Measurements from ENCODE around the gene TMEM95.

The TMEM95 gene

DNA sequence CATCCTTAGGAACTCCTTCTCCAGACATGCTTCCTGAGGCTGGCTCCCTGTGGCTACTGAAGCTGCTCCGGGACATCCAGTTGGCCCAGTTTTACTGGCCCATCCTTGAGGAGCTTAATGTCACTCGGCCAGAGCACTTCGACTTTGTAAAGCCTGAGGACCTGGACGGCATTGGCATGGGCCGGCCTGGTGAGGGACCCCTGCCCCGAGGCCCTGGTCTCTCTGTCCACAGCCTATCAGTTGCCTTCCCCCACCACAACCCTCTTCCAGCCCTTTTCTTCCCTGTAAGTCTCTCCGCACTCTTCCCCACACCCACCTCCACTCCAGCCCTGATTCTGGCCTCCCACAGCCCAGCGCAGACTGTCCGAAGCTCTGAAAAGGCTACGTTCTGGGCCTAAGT is 27.9 kb downstream of the TMEM95 start:
- no peak for FAIRE-seq

DNA sequence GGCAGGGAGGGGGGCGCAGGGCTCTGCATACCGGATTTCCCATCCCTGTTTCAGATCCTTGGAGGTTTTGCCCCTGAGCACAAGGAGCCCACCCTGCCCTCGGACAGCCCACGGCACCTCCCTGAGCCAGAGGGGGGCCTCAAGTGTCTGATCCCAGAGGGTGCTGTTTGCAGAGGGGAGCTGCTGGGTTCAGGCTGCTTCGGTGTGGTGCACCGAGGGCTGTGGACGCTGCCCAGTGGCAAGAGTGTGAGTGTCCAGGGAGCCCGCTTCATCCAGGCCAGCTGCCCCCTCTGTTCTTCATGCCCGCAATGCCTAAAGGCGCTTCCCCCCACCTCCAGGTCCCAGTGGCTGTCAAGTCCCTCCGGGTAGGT is 28.4 kb downstream of the TMEM95 start:
- FAIRE-seq = no peak

DNA sequence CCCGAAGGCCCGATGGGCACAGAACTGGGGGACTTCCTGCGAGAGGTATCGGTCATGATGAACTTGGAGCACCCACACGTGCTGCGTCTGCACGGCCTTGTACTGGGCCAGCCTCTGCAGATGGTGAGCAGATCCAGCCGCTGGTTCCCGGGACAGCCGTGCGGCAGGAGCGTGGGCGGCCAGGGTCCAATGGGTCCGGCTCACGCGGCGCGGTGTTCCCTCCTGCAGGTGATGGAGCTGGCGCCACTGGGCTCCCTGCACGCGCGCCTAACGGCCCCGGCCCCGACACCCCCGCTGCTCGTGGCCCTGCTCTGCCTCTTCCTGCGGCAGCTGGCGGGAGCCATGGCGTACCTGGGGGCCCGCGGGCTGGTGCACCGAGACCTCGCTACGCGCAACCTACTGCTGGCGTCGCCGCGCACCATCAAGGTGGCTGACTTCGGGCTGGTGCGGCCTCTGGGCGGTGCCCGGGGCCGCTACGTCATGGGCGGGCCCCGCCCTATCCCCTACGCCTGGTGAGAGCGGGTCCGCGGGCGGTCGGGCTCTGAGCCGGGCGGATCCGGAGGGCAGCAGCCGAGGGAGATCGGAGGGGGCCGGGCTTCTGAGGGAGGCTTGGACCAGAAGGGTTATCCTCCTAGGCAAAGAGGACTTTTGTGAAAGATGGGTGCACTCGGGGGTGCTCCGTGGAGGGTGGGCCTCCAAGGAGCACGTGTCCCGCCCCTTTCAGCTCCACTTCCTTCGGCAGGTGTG is 29.0 kb downstream of the TMEM95 start:
- no peak for FAIRE-seq

DNA sequence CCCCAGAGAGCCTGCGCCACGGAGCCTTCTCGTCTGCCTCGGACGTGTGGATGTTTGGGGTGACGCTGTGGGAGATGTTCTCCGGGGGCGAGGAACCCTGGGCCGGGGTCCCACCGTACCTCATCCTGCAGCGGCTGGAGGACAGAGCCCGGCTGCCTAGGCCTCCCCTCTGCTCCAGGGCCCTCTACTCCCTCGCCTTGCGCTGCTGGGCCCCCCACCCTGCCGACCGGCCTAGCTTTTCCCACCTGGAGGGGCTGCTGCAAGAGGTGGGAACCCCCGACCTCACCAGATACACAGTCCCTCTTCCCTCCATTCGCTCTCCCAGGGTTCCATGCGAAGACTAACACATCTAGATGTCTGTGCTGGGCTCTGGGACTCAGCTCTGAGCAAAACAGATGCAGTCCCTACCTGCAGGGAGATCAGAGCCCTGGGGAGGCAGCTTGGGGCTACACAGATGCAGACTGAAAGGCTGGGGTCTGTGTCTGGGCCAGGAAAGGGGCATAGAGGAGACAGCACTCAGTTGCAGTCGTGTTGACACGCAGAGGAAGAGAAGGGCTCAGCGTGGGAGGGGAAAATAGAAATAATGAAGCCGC is 29.6 kb downstream of the TMEM95 start:
- no peak for FAIRE-seq

DNA sequence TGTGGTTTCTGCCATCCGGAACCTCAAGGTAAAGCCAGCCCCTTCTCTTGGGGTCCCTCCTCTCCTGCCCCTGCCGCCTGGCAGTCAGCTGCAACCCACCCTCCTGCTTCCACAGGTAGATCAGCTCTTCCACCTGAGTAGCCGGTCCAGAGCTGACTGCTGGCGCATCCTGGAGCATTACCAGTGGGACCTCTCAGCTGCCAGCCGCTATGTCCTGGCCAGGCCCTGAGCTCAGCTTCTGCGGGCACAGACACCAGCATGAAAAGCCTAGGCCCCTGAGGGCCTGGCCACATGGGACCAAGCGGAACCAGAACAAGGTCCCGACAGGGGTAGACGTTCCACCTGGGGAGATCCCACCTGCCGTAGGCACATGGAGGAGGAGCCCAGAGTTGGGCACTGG is 33.9 kb downstream of the TMEM95 start:
- FAIRE-seq = no peak

DNA sequence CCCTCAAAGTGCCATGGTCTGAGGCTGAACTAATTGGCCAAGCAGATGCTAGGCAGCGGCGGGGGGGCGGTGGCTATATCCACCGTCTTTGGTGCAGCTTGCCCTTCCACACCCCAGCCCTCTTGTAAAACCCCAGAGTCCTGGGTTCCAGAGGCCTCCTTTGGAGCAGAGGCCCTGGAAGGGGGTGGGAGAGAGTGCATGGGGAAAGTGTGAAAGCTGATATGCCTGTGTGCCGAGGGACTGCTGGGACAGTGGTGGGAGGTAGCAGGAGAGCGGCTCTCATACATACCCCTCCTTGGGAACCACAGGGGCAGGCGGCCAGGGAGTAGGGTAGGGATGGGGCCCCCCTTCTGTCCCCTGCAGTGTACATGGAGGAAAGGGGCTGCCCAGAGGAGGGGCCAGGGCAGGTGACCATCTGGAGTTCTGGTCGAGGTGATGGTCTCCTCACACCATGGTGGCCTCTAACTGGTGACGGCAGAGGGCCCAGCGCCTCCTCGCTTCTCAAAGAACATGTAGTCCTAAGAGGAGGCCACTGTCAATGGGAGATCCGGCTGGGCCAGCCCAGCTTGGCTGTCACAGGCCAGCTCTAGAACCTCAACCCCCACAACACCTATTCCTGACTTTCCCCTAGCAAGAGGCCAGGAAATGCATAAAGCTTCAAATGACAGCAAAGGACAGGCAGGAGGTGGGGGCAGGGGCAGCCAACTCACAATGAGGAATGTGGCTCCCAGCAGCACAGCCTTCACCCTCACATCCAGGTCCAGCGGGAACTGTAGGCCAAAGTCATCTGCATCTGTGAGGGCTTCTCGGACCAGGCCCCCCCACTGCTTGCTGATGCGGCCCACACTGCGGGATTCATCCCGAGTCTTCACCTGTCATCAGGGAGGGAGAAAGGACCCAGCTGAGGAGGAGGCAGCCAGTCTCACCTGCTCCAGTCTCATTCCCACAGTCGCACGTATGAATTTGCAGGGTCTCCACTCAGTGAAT is 35.3 kb downstream of the TMEM95 start:
- FAIRE-seq = no peak

DNA sequence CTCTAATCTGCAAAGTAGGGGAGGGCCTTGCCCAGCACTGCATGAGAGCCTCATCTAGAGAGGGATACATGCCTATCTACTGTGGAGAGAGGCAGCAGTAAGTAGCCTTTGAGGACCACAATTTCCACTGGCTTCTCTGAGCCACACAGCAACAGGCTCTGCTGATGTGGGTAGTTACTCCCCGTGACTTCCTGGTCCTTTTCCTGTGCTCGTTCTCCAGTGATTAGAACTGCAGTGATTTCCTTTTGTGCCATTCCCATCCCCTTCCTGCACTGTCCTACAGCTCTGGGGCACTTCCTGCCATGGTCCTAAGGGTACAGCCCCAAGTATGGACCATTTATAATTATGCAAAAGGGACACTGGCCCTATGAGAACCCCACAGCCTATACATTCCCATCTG is 36.4 kb downstream of the TMEM95 start:
- no peak for FAIRE-seq

DNA sequence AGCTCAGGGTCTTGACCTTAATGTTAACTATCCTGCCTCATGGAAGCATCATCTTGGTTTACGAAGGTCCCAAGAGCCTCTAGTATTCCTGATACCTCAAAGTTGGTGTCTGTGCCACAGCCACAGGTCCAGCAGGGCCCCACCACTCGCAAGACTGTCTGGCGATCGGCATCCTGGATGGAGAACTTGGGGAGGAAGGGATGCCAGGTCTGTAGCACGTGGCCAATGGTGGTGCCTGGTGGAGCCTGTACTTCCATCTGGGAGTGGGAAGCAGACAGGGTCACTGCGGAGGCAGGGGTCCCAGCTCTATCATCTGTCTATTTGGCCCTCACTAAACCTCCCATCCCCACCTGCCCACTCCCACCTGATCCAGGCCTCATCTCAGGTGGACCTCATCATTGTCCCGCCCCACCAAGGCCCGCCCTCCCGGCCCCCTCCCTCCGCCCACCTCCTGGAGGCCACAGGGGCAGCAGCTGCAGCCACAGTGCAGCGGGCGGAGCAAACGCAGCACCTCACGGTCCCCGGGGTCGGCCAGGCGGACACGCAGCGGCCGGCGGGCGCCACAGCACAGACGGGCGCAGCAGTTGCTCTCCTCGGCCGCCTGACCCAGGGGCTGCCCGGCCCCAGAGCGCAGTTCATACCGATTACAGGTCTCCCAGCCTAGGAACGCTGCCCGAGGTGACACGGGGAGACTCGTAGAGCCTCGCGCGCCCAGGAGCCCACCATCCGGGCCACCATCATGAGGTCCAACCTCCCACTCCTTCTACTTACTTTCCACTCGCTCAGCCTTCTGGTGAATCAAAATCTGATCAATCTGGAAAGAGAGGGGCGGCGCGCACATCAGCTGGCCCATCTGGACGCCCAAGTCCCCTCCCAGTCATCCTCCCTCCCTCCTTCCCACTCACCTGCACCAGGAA is 38.0 kb downstream of the TMEM95 start:
- no peak for FAIRE-seq

DNA sequence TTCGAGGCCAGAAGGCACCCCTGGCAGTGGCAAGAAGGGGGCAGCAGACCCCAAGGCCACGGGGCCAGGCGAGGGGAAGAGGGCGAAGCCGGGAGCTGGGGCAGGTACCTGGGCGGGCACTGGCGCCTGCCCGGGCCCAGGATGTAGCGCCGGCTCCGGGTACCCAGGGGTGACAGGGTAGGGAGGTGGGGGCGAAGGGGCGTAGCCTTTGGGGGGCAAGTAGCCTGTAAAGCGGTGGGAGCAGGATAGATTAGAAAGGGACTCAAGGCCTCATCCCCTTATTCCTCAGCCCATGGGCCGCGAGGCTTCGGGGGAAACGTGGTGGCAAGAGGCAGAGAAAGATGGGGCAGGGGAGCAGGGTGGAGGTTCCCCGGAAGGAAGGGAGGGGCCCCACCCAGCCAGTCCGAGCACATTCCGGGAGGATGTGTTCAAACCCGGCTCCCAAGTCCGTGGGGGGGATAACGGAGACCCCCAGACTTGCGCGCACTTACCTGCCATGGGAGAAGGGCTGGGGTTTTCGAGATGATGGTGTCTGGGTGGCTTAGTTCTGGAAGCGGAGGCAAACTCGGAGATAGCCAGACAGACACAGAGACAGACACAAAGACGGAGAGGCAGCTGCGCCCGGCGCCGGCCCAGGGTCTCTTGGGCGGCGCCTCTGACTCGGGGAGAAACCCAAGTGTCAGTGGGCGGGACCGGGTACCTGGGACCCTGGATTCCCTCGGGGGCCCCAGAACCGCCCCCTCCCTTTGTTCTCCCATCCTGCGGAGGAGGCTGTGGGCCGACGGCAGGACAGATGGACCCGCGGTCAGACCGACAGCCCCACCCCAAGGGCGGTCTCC is 38.9 kb downstream of the TMEM95 start:
- no peak for FAIRE-seq

DNA sequence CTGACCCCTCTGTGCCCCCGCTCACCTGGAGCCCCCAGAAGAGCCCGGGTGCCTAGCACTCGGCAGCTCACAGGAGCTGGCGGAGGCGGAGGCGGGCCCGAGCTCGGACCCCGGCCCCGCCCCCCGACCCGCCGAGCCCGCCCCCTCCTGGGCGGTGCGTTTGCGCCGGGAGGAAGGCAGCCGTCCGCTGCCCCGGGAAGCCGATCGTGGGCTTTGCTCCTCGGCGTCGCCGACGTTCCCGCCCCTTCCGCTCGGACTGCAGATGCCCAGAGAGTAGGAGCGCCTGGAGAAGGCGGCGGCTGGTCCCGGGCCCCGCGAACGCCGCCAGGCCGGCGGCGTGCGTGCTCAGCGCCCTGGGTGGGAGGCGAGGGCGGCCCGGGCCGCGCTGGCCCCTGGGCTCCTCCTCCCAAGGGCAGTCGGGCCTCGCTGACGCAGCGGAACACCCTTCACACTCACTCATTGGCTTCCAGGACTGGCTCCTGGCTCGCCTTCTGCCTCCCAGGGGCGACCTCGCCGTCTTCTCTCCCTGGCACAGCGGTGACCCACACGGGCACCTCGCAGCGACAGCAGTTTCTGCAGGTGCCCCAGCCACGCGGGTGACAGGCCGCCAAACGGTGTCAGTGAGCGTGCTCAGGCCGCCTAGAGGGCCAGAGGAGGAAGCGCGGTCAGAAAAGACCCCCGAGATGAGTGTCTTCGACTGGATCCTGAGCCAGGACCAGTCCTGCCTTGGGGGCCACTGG is 39.7 kb downstream of the TMEM95 start, which contains the start of gene PLSCR3:
PLSCR3 (minus strand) TSS at position 74 of the 740 bp plus-strand sequence. CDS start 415 bp downstream, outside the sequence.
- no peak for FAIRE-seq

DNA sequence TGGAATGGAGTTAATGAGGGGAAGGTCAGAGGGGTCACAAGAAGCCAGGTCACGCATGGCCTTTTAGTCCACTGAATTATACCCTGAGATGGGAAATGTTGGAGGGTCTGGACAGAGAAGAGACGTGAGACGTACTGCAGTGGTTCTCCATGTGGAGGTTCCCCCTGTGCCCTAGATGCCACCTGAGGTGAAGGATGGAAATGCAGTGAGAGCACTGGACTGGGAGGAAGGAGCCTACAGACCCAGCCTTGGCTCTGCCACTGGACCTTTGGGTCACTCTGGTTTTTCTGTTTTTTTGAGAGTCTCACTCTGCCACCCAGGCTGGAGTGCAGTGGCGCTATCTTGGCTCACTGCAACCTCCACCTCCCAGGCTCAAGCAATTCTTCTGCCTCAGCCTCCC is 41.2 kb downstream of the TMEM95 start:
- no peak for FAIRE-seq

DNA sequence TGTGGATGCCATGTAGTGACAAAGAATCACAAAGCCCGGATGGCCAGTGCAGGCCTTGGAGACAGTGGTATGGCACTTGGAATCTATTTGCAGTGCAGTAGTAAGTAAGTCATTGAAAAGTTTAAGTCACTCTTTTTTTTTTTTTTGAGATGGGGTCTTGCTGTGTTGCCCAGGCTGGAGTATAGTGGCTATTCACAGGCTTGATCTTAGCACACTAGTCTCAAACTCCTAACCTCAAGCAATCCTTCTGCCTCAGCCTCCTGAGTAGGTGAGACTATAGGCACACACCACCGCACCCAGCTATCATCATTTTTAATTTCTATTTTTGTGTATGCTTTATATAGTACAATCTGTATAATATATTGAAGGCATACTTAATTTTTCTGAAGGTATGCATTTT is 43.7 kb downstream of the TMEM95 start:
- FAIRE-seq = no peak

DNA sequence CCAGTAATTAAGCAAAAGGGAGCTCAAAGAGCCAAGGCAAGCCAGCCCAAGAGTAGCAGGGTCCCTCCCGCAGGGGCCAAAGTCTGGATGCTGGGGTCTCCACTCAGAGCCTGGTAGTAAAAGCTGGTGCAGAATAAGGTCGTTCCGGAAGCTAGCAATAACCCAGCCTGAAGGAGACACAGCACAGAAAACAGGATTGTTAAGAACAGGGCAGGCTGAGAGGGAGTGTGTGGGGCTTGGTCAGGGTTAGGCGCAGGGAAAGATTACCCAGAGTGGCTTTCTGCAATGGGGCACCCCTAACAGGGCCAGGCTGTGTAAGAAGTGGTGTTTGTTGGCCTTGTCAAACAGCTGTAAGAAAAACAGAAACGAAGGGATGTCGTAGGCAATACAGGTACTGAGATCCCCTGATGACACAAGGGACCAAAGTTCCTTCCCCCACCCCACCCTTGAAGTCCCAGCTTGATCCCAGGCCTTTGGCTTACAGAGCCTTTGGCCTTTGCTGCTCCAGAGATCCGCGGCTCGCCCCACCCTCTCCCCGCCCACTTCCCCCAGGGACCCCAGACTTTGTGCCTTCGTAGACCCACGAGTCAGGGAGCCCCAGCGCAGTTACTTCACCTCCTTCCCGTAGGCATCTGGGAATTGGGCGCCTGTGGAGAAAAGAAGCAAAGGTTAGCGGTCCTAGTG is 48.2 kb downstream of the TMEM95 start:
- FAIRE-seq = no peak

DNA sequence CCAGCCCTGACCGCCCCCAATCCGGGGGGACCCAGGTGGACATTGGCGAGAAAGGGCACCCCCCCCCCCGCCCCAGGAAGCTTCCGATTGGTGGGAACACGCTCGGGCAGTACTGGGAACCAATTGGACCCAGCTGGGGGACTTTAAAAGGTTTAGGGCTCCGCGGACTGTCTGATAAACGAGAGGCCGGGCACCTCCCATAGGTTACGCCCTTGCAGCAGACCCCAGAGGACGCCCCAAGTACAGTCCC is 48.7 kb downstream of the TMEM95 start:
- no peak for FAIRE-seq

DNA sequence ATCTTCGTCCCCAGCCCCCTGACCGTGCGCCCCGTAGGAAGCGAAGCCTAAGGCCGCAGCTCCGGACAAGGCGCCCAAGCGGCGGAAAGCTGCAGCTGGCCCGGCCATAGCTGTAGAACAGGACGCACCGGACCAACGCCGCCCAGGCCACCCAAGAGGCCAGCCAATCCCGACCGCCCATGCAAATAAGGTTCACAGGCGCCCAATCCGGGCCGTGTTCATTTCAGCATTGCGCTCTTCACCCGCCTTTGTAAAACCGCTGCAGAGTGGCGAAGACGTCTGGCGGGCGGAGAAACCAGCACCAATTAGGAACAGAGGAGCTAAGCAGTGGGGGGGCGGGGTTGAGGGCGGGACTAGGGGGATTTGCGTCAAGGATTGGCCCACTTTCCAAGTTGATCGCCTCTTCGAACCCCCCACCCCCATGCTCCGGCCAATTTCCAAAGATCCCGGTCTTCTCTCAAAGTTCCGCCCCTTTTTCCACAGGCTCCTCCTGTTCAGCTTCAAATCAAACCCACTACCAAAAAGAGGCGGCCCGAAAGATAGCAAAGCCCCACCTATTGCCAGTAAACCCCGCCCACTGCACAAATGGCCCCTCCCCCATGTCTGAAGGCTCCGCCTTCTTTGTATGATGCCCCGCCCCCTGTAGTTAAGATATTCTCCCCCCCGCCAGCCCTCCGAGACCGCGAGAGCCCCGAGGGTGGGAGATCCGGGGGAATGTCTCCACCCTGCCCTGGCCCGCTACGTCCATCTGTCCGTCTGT is 49.2 kb downstream of the TMEM95 start, which contains the start of gene TMEM256:
TMEM256 (minus strand) TSS at position 121 of the 760 bp plus-strand sequence; CDS start at position 108, 13 bp downstream.
- peak; percentile 99 for FAIRE-seq

DNA sequence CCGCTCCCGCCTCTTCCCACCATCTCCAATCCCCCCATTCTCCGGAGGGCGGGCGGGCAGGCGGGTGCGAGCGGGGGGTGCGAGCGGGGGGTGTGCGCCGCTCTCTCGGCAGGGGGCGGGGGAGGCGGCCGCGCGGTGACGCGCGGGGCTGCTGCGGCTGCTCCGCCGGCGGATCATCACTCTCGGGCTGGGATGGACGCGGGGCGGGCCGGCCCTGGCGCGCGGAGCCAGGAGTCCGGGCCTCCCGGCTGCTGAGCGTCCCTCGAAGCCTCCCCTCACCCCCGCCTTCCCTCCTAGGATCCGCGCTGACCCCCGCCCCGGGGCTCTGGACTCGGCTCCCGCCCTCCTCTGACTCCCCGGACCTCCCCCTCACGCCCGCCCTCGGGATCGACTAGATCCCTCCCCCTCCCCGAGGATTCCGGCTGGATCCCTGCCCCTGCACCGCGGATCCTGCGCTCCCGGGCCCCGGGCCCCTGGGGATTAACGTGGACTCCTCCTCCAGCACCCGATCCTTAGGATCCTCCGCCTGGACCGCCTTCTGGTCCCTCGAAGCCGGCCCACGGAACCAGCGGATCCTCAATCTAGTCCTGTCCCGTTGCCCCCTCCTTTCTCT is 49.9 kb downstream of the TMEM95 start:
- FAIRE-seq = no peak

DNA sequence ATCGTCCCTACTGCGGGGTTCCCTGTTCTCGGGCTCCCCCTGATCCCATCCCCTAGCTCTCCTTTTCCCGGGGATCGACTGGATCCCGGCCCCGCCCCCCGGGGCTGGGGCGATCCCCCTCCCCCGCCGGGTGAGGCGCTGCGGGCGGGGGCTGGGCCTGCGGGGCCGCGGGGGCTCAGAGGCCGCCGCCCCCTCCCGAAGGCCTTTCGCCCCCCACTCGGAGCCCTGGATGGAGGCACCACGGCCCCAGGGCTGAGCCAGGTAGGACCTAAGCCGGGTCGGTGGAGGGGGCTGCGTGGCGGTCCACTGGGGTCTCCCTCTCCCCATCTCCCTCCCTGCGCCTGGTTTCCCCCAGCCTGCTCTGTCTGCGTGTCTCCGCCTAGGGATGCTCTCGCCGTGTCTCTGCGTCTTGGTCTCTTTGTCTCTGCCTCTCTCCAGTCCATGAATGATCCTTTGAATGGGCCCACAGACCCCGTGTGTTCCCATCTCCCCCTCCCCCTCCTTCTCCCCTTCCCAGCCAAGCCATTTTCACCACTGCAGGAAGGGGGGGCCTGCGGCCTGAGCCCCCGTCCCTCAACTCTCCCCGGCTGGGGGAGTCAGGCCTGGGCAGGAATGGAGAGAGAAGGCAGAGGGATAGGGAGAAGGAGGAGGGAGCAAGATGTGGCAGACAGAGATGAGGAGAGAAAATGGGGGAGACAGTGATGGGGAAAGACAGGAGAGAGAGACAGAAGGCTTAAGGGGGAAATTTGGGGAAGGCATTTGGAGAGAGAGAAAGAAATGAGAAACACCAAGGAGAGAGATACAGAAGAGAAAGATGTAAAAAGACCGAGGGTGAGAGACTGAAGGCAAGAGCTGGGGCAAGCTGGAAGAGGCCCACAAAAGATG is 50.6 kb downstream of the TMEM95 start:
- FAIRE-seq = no peak

DNA sequence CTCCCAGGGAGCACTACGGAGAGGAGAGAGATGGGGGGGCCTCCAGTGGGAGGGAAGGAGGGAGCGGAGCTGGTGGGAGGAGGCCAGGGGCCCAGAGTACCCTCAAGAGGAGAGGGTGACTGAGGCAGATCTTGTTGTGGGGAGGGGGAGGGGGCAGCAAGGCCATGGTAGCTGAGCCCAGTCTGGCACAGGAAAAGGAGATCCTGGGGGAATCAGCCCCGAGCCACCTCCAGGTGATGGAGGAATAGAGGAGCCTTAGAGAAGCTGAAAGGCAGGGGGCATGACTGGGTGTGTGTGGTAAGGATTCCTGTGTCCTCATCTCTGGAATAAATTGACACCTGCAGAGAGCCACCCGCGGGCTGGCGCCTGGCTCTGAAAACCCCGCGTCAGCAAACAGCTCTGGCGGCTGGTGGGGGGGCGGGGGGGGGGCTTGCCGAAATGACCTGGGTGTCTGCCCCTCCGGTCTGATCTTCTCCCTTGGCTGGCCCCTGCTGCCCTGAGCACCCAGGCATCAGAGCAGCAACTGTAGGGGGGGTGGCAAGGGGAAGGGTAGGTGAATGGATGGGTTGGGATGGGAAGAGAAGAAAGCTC is 51.4 kb downstream of the TMEM95 start:
- FAIRE-seq = no peak
